Neural progenitor cell (in vitro differentiated cells): ENCODE data around the gene TANK. TPM values are rescaled to one million over a fixed set of nuclear protein-coding genes. Genes with fewer than 3 reads are reported as not detected.

Source experiments
- DNase-seq: peaks from one replicate; pipeline ENCODE4 v3.0.0-alpha.2; 2016; ENCODE audit warnings: low spot score
- H2AFZ ChIP-seq: fragments of 200-600 bp; sonication (generic); replicated peaks from 2 replicates; pipeline ENCODE4 v1.6.1; 2016; ENCODE audit warnings: antibody characterized with exemption
- H3F3A ChIP-seq: fragments of 200-600 bp; sonication (generic); 2 replicates; pipeline ENCODE4 v1.6.1; 2016; ENCODE audit warnings: antibody characterized with exemption, low read depth
- H3K27ac ChIP-seq: fragments of 200-600 bp; sonication (generic); 2 replicates; pipeline ENCODE4 v1.5.1; 2016; ENCODE audit warnings: mild to moderate bottlenecking
- H3K27me3 ChIP-seq: fragments of 200-600 bp; sonication (generic); 2 replicates; pipeline ENCODE4 v1.6.1; 2016; ENCODE audit warnings: mild to moderate bottlenecking, moderate library complexity
- H3K36me3 ChIP-seq: fragments of 200-600 bp; sonication (generic); 2 replicates; pipeline ENCODE4 v1.5.1; 2016
- H3K4me1 ChIP-seq: fragments of 200-600 bp; sonication (generic); 2 replicates; pipeline ENCODE4 v1.6.1; 2016; ENCODE audit warnings: mixed run types
- H3K4me2 ChIP-seq: fragments of 200-600 bp; sonication (generic); 2 replicates; pipeline ENCODE4 v1.6.1; 2016
- H3K4me3 ChIP-seq: fragments of 200-600 bp; sonication (generic); 2 replicates; pipeline ENCODE4 v1.5.1; 2016
- H3K79me2 ChIP-seq: fragments of 200-600 bp; sonication (generic); 2 replicates; pipeline ENCODE4 v1.6.1; 2016; ENCODE audit warnings: low read depth
- H3K9ac ChIP-seq: fragments of 200-600 bp; sonication (generic); 2 replicates; pipeline ENCODE4 v1.6.1; 2016
- H3K9me3 ChIP-seq: fragments of 200-600 bp; sonication (generic); 2 replicates; pipeline ENCODE4 v1.5.1; 2016; ENCODE audit warnings: low read depth
- H4K20me1 ChIP-seq: fragments of 200-600 bp; sonication (generic); 2 replicates; pipeline ENCODE4 v1.6.1; 2016; ENCODE audit warnings: low read depth
- H3K27ac Mint-ChIP-seq: 3 replicates; pipeline ENCODE4 v1.8.0; 2021; ENCODE audit warnings: mixed read lengths
- H3K27me3 Mint-ChIP-seq: 2 replicates; pipeline ENCODE4 v1.8.0; 2022; ENCODE audit warnings: low read depth, mild to moderate bottlenecking, inconsistent platforms, moderate library complexity, mixed read lengths; ENCODE audit not compliant: insufficient read depth
- H3K36me3 Mint-ChIP-seq: 3 replicates; pipeline ENCODE4 v1.8.0; 2021; ENCODE audit warnings: mixed read lengths
- H3K4me1 Mint-ChIP-seq: 3 replicates; pipeline ENCODE4 v1.8.0; 2021; ENCODE audit warnings: mixed read lengths
- H3K4me3 Mint-ChIP-seq: 3 replicates; pipeline ENCODE4 v1.8.0; 2021; ENCODE audit warnings: mild to moderate bottlenecking, moderate library complexity, mixed read lengths
- H3K9me3 Mint-ChIP-seq: 3 replicates; pipeline ENCODE4 v1.8.0; 2020; ENCODE audit warnings: mixed read lengths
- CTCF ChIP-seq: fragments of 200-600 bp; sonication (generic); IDR thresholded peaks from 2 replicates; pipeline ENCODE4 v1.5.1; 2017; ENCODE audit warnings: antibody characterized with exemption, mild to moderate bottlenecking
- EZH2 ChIP-seq: fragments of 200-600 bp; sonication (generic); IDR thresholded peaks from 2 replicates; pipeline ENCODE4 v1.6.1; 2017; ENCODE audit warnings: antibody characterized with exemption, mild to moderate bottlenecking, moderate library complexity
- EZH2phosphoT487 ChIP-seq: fragments of 200-600 bp; sonication (generic); IDR thresholded peaks from 2 replicates; pipeline ENCODE4 v1.6.1; 2017; ENCODE audit warnings: antibody characterized with exemption
- total RNA-seq: library from RNA; depleted of rRNA; stranded (reverse); fragments of >200 nt; gene quantifications from 2 replicates; pipeline ENCODE4 v1.2.3, GENCODE V29; 2015; ENCODE audit warnings: low replicate concordance

Gene TANK
- total RNA-seq, 1 donor from 2014 or later = 43.5 TPM

GRCh38 chr2:161219211-161219610 lies 59.0 kb downstream of the TANK start:
- Histone ChIP-seq H3K4me3 (no peak overlapping the region), H2AFZ (no peak overlapping the region), H4K20me1 (no peaks in the 10 kb centered on the region), H3K4me2 (no peak overlapping the region), H3K27me3 (no peaks in the 10 kb centered on the region), H3K9me3 (no peaks in the 10 kb centered on the region), H3K27ac (no peak overlapping the region), H3F3A (peaks cover 6% of the 10 kb centered on the region), H3K36me3 (no peaks in the 10 kb centered on the region), H3K79me2 (no peaks in the 10 kb centered on the region), H3K4me1 (no peaks in the 10 kb centered on the region), H3K9ac (no peak overlapping the region)
- no peak overlapping the region for H3K4me3 Mint-ChIP-seq
- no peak overlapping the region for H3K27ac Mint-ChIP-seq
- H3K9me3 Mint-ChIP-seq = no peaks in the 10 kb centered on the region
- no peaks in the 10 kb centered on the region for H3K27me3 Mint-ChIP-seq
- H3K4me1 Mint-ChIP-seq = no peaks in the 10 kb centered on the region
- DNase-seq = no peak
- H3K36me3 Mint-ChIP-seq = peaks cover 9% of the 10 kb centered on the region
- TF ChIP-seq CTCF = no peak
- no peak for TF ChIP-seq EZH2phosphoT487
- no peak for TF ChIP-seq EZH2

- Histone ChIP-seq H3K36me3 (no peaks in the 10 kb centered on the region), H3K79me2 (no peaks in the 10 kb centered on the region), H3K4me3 (no peak overlapping the region), H3K9ac (no peak overlapping the region), H3K4me1 (no peaks in the 10 kb centered on the region), H3K27ac (no peak overlapping the region), H3K9me3 (no peaks in the 10 kb centered on the region), H3F3A (peaks cover 6% of the 10 kb centered on the region), H2AFZ (no peak overlapping the region), H3K27me3 (no peaks in the 10 kb centered on the region), H3K4me2 (no peak overlapping the region), H4K20me1 (no peaks in the 10 kb centered on the region)
- no peak overlapping the region for H3K4me3 Mint-ChIP-seq
- no peaks in the 10 kb centered on the region for H3K27me3 Mint-ChIP-seq
- no peaks in the 10 kb centered on the region for H3K9me3 Mint-ChIP-seq
- H3K27ac Mint-ChIP-seq = no peak overlapping the region
- DNase-seq = peak; percentile 27
- peaks cover 9% of the 10 kb centered on the region for H3K36me3 Mint-ChIP-seq
- H3K4me1 Mint-ChIP-seq = no peaks in the 10 kb centered on the region
- TF ChIP-seq EZH2 (no peak), CTCF (peak; percentile 76)
Measured at GRCh38 chr2:161223139-161223732, 63.0 kb downstream of the TANK start.

GRCh38 chr2:161228511-161229240 lies 68.4 kb downstream of the TANK start:
- H3F3A ChIP-seq = no peaks in the 10 kb centered on the region
- TF ChIP-seq EZH2phosphoT487 (no peak), CTCF (no peak), EZH2 (no peak)
- H3K27me3 ChIP-seq = no peaks in the 10 kb centered on the region
- no peak overlapping the region for H3K9ac ChIP-seq
- no peaks in the 10 kb centered on the region for H3K4me1 Mint-ChIP-seq
- DNase-seq = no peak
- no peaks in the 10 kb centered on the region for H3K27me3 Mint-ChIP-seq
- no peak overlapping the region for H3K27ac ChIP-seq
- peaks cover 9% of the 10 kb centered on the region for H3K36me3 Mint-ChIP-seq
- H3K27ac Mint-ChIP-seq = no peak overlapping the region
- H3K9me3 ChIP-seq = no peaks in the 10 kb centered on the region
- no peak overlapping the region for H3K4me3 ChIP-seq
- H3K4me1 ChIP-seq = no peaks in the 10 kb centered on the region
- no peaks in the 10 kb centered on the region for H3K36me3 ChIP-seq
- no peaks in the 10 kb centered on the region for H3K79me2 ChIP-seq
- H3K9me3 Mint-ChIP-seq = no peaks in the 10 kb centered on the region
- no peak overlapping the region for H3K4me2 ChIP-seq
- H4K20me1 ChIP-seq = no peaks in the 10 kb centered on the region
- no peak overlapping the region for H3K4me3 Mint-ChIP-seq
- H2AFZ ChIP-seq = no peak overlapping the region
